Stimulated activated CD4-positive, alpha-beta T cell treated with anti-CD3 and anti-CD28 coated beads, Interleukin-1b, Interleukin-23, amount 100 ng/mL, for 24 hours (primary cell): ENCODE data around the gene CR1L.
"Not testable (repeated sequence)": the region's sequence is repeated elsewhere in the genome, so short reads cannot be mapped to it uniquely, and the experiment has no call there.

ENCODE experiments used
- DNase-seq, 4 experiments: peaks; one replicate each; pipeline ENCODE4 v3.0.0-alpha.2; 2020; ENCODE audit warnings: low read depth in 4 of 4, low spot score in 1 of 4

CR1L gene

GRCh38 chr1:207744000-207744534, 99.1 kb downstream of the CR1L start:
- no peak for DNase-seq

- DNase-seq: no peak
Observed at GRCh38 chr1:207745285-207745684, 100.4 kb downstream of the CR1L start.

- no peak for DNase-seq
Observed at GRCh38 chr1:207745839-207746767, 101.2 kb downstream of the CR1L start.

GRCh38 chr1:207747627-207748492, 102.9 kb downstream of the CR1L start:
- DNase-seq: no peak

GRCh38 chr1:207748737-207749528, 104.0 kb downstream of the CR1L start:
- DNase-seq: no peak

- DNase-seq: no peak
Observed at GRCh38 chr1:207750631-207751305, 105.8 kb downstream of the CR1L start.

- not testable (repeated sequence) for DNase-seq
Observed at GRCh38 chr1:207751463-207751789, 106.5 kb downstream of the CR1L start.

- peak; percentile 77 to 94 (median 87) for DNase-seq
Observed at GRCh38 chr1:207751790-207752455, 107.0 kb downstream of the CR1L start, which contains the start of gene CD46. Gene CD46 (plus strand): TSS chr1:207752054. CDS start chr1:207752213, 159 bp downstream.

- peak in 2 of 4 experiments; percentile 6 to 10 for DNase-seq
Observed at GRCh38 chr1:207752456-207752998, 107.6 kb downstream of the CR1L start.

- DNase-seq: no peak
Observed at GRCh38 chr1:207753611-207754010, 108.7 kb downstream of the CR1L start.

GRCh38 chr1:207754011-207754410, 109.1 kb downstream of the CR1L start:
- DNase-seq: no peak

GRCh38 chr1:207754974-207755700, 110.2 kb downstream of the CR1L start:
- DNase-seq: no peak

- DNase-seq: no peak
Observed at GRCh38 chr1:207755846-207756693, 111.1 kb downstream of the CR1L start.

- no peak for DNase-seq
Observed at GRCh38 chr1:207762622-207763021, 117.7 kb downstream of the CR1L start.

GRCh38 chr1:207763091-207763490, 118.2 kb downstream of the CR1L start:
- no peak for DNase-seq

GRCh38 chr1:207763972-207764371, 119.0 kb downstream of the CR1L start:
- DNase-seq: no peak

- DNase-seq: no peak
Observed at GRCh38 chr1:207766569-207766968, 121.6 kb downstream of the CR1L start.

GRCh38 chr1:207770514-207770913, 125.6 kb downstream of the CR1L start:
- DNase-seq: not testable (repeated sequence)
